Stimulated activated CD4-positive, alpha-beta T cell treated with anti-CD3 and anti-CD28 coated beads, Interleukin-4, amount 100 ng/mL, for 48 hours (primary cell): ENCODE data around the gene NTSR1.
A peak's percentile ranks its signal among the peaks of the same experiment; 100 is the strongest.

Experiments
- DNase-seq, 2 donors: peaks; one replicate each; pipeline ENCODE4 v3.0.0-alpha.2; 2020; ENCODE audit warnings: low read depth in 2 of 2

Gene NTSR1

GRCh38 chr20:62708591-62709536 is at the start of gene NTSR1:
Gene NTSR1, plus strand, starts transcription at chr20:62708836. Its CDS starts 372 bp downstream, at chr20:62709208.
- no peak for DNase-seq

- no peak for DNase-seq
Measured at GRCh38 chr20:62659488-62660239, 49.0 kb upstream of the NTSR1 start.

- no peak for DNase-seq
Measured at GRCh38 chr20:62660240-62660615, 48.4 kb upstream of the NTSR1 start.

- DNase-seq, result no peak
Measured at GRCh38 chr20:62660768-62661167, 47.9 kb upstream of the NTSR1 start.

- no peak for DNase-seq
Measured at GRCh38 chr20:62661647-62662046, 47.0 kb upstream of the NTSR1 start.

GRCh38 chr20:62662422-62662821 is 46.2 kb upstream of the NTSR1 start:
- DNase-seq, result no peak

GRCh38 chr20:62663145-62664018 is 45.3 kb upstream of the NTSR1 start:
- DNase-seq, result no peak

GRCh38 chr20:62664019-62664971 is 44.3 kb upstream of the NTSR1 start:
- no peak for DNase-seq

- DNase-seq, result no peak
Measured at GRCh38 chr20:62665153-62665754, 43.4 kb upstream of the NTSR1 start.

- DNase-seq, result no peak
Measured at GRCh38 chr20:62665826-62666735, 42.6 kb upstream of the NTSR1 start.

GRCh38 chr20:62666736-62667529 is 41.7 kb upstream of the NTSR1 start:
- no peak for DNase-seq

GRCh38 chr20:62667530-62668440 is 40.9 kb upstream of the NTSR1 start:
- DNase-seq, result no peak

- DNase-seq, result peak in 1 of 2 donors; percentile 8
Measured at GRCh38 chr20:62668441-62669027, 40.1 kb upstream of the NTSR1 start.

- no peak for DNase-seq
Measured at GRCh38 chr20:62669249-62669648, 39.4 kb upstream of the NTSR1 start.

- no peak for DNase-seq
Measured at GRCh38 chr20:62670156-62670555, 38.5 kb upstream of the NTSR1 start.

GRCh38 chr20:62670998-62671397 is 37.6 kb upstream of the NTSR1 start:
- no peak for DNase-seq

- DNase-seq, result no peak
Measured at GRCh38 chr20:62671765-62672164, 36.9 kb upstream of the NTSR1 start.
